ENCODE measurements around the gene NME7.

GRCh38 chr1:169289016-169289415, 78.6 kb downstream of the NME7 start:
- TF ChIP-seq CTCF (conservative IDR thresholded peaks at IDR 0.05; ENCODE audit: low read depth in 2 of 2) (no peak), EZH2 (IDR thresholded peaks at IDR 0.05; ENCODE audit: low read depth, unreplicated experiment) (no peak), EZH2phosphoT487 (IDR thresholded peaks at IDR 0.05; ENCODE audit: unreplicated experiment) (no peak), POLR2AphosphoS5 (IDR thresholded peaks at IDR 0.05; ENCODE audit: low read depth) (no peak), NANOG (IDR thresholded peaks at IDR 0.05; ENCODE audit: borderline replicate concordance) (no peak), JUNB (IDR thresholded peaks at IDR 0.05; ENCODE audit: unreplicated experiment) (no peak)
- TF ChIP-seq, protein P1, sequence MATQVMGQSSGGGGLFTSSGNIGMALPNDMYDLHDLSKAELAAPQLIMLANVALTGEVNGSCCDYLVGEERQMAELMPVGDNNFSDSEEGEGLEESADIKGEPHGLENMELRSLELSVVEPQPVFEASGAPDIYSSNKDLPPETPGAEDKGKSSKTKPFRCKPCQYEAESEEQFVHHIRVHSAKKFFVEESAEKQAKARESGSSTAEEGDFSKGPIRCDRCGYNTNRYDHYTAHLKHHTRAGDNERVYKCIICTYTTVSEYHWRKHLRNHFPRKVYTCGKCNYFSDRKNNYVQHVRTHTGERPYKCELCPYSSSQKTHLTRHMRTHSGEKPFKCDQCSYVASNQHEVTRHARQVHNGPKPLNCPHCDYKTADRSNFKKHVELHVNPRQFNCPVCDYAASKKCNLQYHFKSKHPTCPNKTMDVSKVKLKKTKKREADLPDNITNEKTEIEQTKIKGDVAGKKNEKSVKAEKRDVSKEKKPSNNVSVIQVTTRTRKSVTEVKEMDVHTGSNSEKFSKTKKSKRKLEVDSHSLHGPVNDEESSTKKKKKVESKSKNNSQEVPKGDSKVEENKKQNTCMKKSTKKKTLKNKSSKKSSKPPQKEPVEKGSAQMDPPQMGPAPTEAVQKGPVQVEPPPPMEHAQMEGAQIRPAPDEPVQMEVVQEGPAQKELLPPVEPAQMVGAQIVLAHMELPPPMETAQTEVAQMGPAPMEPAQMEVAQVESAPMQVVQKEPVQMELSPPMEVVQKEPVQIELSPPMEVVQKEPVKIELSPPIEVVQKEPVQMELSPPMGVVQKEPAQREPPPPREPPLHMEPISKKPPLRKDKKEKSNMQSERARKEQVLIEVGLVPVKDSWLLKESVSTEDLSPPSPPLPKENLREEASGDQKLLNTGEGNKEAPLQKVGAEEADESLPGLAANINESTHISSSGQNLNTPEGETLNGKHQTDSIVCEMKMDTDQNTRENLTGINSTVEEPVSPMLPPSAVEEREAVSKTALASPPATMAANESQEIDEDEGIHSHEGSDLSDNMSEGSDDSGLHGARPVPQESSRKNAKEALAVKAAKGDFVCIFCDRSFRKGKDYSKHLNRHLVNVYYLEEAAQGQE (IDR thresholded peaks at IDR 0.05; ENCODE audit: unreplicated experiment) = no peak
